ENCODE data around the gene EGFR. TPM values are rescaled to one million over a fixed set of nuclear protein-coding genes. Genes with fewer than 3 reads are reported as not detected.

The EGFR gene
- total RNA-seq = 60.3 and 152 TPM in 2 replicates

DNA sequence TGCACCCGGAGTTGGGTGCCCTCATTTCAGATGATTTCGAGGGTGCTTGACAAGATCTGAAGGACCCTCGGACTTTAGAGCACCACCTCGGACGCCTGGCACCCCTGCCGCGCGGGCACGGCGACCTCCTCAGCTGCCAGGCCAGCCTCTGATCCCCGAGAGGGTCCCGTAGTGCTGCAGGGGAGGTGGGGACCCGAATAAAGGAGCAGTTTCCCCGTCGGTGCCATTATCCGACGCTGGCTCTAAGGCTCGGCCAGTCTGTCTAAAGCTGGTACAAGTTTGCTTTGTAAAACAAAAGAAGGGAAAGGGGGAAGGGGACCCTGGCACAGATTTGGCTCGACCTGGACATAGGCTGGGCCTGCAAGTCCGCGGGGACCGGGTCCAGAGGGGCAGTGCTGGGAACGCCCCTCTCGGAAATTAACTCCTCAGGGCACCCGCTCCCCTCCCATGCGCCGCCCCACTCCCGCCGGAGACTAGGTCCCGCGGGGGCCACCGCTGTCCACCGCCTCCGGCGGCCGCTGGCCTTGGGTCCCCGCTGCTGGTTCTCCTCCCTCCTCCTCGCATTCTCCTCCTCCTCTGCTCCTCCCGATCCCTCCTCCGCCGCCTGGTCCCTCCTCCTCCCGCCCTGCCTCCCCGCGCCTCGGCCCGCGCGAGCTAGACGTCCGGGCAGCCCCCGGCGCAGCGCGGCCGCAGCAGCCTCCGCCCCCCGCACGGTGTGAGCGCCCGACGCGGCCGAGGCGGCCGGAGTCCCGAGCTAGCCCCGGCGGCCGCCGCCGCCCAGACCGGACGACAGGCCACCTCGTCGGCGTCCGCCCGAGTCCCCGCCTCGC is at the start of gene EGFR:
Gene EGFR (plus strand): TSS at position 657 of the 830 bp plus-strand sequence. CDS start 261 bp downstream, outside the sequence.

